Stimulated activated CD4-positive, alpha-beta T cell treated with anti-CD3 and anti-CD28 coated beads, Interleukin-1b, Interleukin-23, amount 100 ng/mL, for 24 hours (primary cell): ENCODE results near the gene RRAS2.

Experiments used
- DNase-seq, 4 experiments: peaks; one replicate each; pipeline ENCODE4 v3.0.0-alpha.2; 2020; ENCODE audit warnings: low read depth in 4 of 4, low spot score in 1 of 4

RRAS2 gene

GRCh38 chr11:14229472-14229871, 129.5 kb downstream of the RRAS2 start:
- DNase-seq, result no peak

DNA sequence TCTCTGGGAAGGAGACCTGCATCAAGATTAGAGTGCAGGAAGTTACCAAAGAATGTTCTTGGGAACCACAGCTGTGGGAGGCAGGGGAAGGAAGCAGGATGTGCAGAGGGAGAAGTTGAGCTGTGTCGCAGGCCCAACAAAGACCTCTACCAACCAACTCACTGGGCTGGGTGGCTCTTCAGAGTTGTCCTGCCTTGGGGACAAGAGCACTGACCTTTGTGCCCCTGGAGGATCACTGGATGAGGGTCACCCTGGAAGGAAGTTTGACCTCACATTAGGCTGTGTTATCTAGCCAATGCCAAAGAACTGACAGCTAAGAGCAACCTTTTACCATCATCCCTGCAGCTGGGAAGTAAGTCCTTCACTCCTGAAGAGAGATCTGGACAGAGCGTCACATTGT, 130.6 kb downstream of the RRAS2 start:
- DNase-seq, result no peak
